GM23248 (cell line): ENCODE measurements around the gene THTPA. TPM values are rescaled to one million over a fixed set of nuclear protein-coding genes. Genes with fewer than 3 reads are reported as not detected.

Experiments
- DNase-seq: peaks from one replicate; pipeline ENCODE4 v3.0.0-alpha.2; 2015
- H2AFZ ChIP-seq: fragments of 200-600 bp; sonication (generic); 2 replicates; pipeline ENCODE4 v1.6.1; 2016; ENCODE audit warnings: antibody characterized with exemption
- H3F3A ChIP-seq: fragments of 200-600 bp; sonication (generic); 2 replicates; pipeline ENCODE4 v1.6.1; 2016; ENCODE audit warnings: mild to moderate bottlenecking, antibody characterized with exemption, mixed run types; ENCODE audit not compliant: insufficient read depth
- H3K27ac ChIP-seq: fragments of 200-600 bp; sonication (generic); 2 replicates; pipeline ENCODE4 v1.5.1; 2016; ENCODE audit warnings: mild to moderate bottlenecking
- H3K27me3 ChIP-seq: fragments of 200-600 bp; sonication (generic); replicated peaks from 2 replicates; pipeline ENCODE4 v1.6.1; 2016; ENCODE audit warnings: mild to moderate bottlenecking; ENCODE audit not compliant: insufficient read depth
- H3K36me3 ChIP-seq: fragments of 200-600 bp; sonication (generic); 2 replicates; pipeline ENCODE4 v1.6.1; 2016; ENCODE audit warnings: low read depth, mild to moderate bottlenecking
- H3K4me1 ChIP-seq: fragments of 200-600 bp; sonication (generic); 2 replicates; pipeline ENCODE4 v1.6.1; 2016; ENCODE audit warnings: mild to moderate bottlenecking; ENCODE audit not compliant: insufficient read depth
- H3K4me2 ChIP-seq: fragments of 200-600 bp; sonication (generic); one replicate; pipeline ENCODE4 v1.6.1; 2016; ENCODE audit warnings: mild to moderate bottlenecking; ENCODE audit not compliant: unreplicated experiment
- H3K4me3 ChIP-seq: fragments of 200-600 bp; sonication (generic); 2 replicates; pipeline ENCODE4 v1.5.1; 2016; ENCODE audit warnings: mild to moderate bottlenecking
- H3K79me2 ChIP-seq: fragments of 200-600 bp; sonication (generic); 2 replicates; pipeline ENCODE4 v1.6.1; 2016; ENCODE audit warnings: mild to moderate bottlenecking; ENCODE audit not compliant: insufficient read depth
- H3K9ac ChIP-seq: fragments of 200-600 bp; sonication (generic); 2 replicates; pipeline ENCODE4 v1.6.1; 2016; ENCODE audit warnings: mild to moderate bottlenecking
- H3K9me2 ChIP-seq: fragments of 200-600 bp; sonication (generic); 2 replicates; pipeline ENCODE4 v1.6.1; 2016; ENCODE audit warnings: mixed run types, mild to moderate bottlenecking, moderate library complexity; ENCODE audit not compliant: insufficient read depth
- H3K9me3 ChIP-seq: fragments of 200-600 bp; sonication (generic); one replicate; pipeline ENCODE4 v1.6.1; 2017; ENCODE audit warnings: low read depth
- H4K20me1 ChIP-seq: fragments of 200-600 bp; sonication (generic); 2 replicates; pipeline ENCODE4 v1.6.0; 2016; ENCODE audit not compliant: insufficient read depth
- EZH2 ChIP-seq: fragments of 200-600 bp; sonication (generic); IDR thresholded peaks from 2 replicates; pipeline ENCODE4 v1.6.1; 2018; ENCODE audit warnings: antibody characterized with exemption, mild to moderate bottlenecking; ENCODE audit not compliant: insufficient read depth, poor library complexity, severe bottlenecking
- EZH2phosphoT487 ChIP-seq: fragments of 200-600 bp; sonication (generic); IDR thresholded peaks from 2 replicates; pipeline ENCODE4 v1.6.1; 2018; ENCODE audit warnings: antibody characterized with exemption, moderate library complexity, mild to moderate bottlenecking, low read depth; ENCODE audit not compliant: insufficient read depth
- WGBS, 2 experiments: methylation state at CpG; one replicate each; pipeline ENCODE4 v1.1.6; 2015 to 2017; ENCODE audit warnings: low lambda C conversion rate in 2 of 2, low coverage in 1 of 2; ENCODE audit errors: missing lambda C conversion rate in 2 of 2; 5-methylcytosine and 5-hydroxymethylcytosine counted together
- in situ Hi-C: fragments of 300-500 bp; cut with MboI; formaldehyde crosslinking; loops from 2 replicates; pipeline ENCODE4 v1.15.0; 2020
- polyA plus RNA-seq: library from polyadenylated mRNA; unstranded; fragments of >200 nt; fragmentation: Nextera tagmentation; extraction: Ambion mirVana; gene quantifications from 2 replicates; pipeline ENCODE4 v1.2.1, GENCODE V29; 2016
- total RNA-seq: library from RNA; depleted of rRNA; stranded (reverse); fragments of >200 nt; shearing (Covaris generic); gene quantifications from 2 replicates; pipeline ENCODE4 v1.2.3, GENCODE V29; 2014

THTPA gene
- total and polyA plus RNA-seq, 2 experiments from 2014 or later: 10.0 to 21.0 TPM

- Histone ChIP-seq H3K9ac (no peak overlapping the region), H3K36me3 (no peaks in the 10 kb centered on the region), H4K20me1 (no peaks in the 10 kb centered on the region), H3K9me2 (no peaks in the 10 kb centered on the region), H3K9me3 (no peaks in the 10 kb centered on the region), H3K27ac (no peak overlapping the region), H3K4me1 (no peaks in the 10 kb centered on the region), H3F3A (no peaks in the 10 kb centered on the region), H3K4me3 (no peak overlapping the region), H2AFZ (no peak overlapping the region), H3K79me2 (no peaks in the 10 kb centered on the region), H3K4me2 (no peak overlapping the region), H3K27me3 (peaks cover 10% of the 10 kb centered on the region)
- in situ Hi-C loops: no loop called here
- DNase-seq: peak; percentile 26
- 25 to 36% methylated on average over 7 of the region's 7 CpGs for WGBS, 2 experiments
- TF ChIP-seq EZH2 (no peak), EZH2phosphoT487 (no peak)
Observed at GRCh38 chr14:23569443-23570151, 13.5 kb downstream of the THTPA start.

- peaks cover 22% of the 10 kb centered on the region for H3K27me3 ChIP-seq
- no peaks in the 10 kb centered on the region for H3K4me1 ChIP-seq
- H3K79me2 ChIP-seq: no peaks in the 10 kb centered on the region
- H2AFZ ChIP-seq: no peak overlapping the region
- TF ChIP-seq EZH2 (no peak), EZH2phosphoT487 (no peak)
- H4K20me1 ChIP-seq: no peaks in the 10 kb centered on the region
- H3K9ac ChIP-seq: no peak overlapping the region
- H3K4me2 ChIP-seq: no peak overlapping the region
- H3F3A ChIP-seq: no peaks in the 10 kb centered on the region
- no peaks in the 10 kb centered on the region for H3K36me3 ChIP-seq
- in situ Hi-C loops: no loop called here
- no peaks in the 10 kb centered on the region for H3K9me2 ChIP-seq
- no peak overlapping the region for H3K27ac ChIP-seq
- no peak for DNase-seq
- H3K4me3 ChIP-seq: no peak overlapping the region
- no peaks in the 10 kb centered on the region for H3K9me3 ChIP-seq
- 46 to 48% methylated on average over 23 of the region's 23 CpGs for WGBS, 2 experiments
Observed at GRCh38 chr14:23570806-23571483, 14.9 kb downstream of the THTPA start.

GRCh38 chr14:23571701-23572523, 15.8 kb downstream of the THTPA start:
- in situ Hi-C loops: no loop called here
- DNase-seq: no peak
- H3K79me2 ChIP-seq: no peaks in the 10 kb centered on the region
- no peak overlapping the region for H3K4me2 ChIP-seq
- H2AFZ ChIP-seq: no peak overlapping the region
- peaks cover 30% of the 10 kb centered on the region for H3K27me3 ChIP-seq
- H4K20me1 ChIP-seq: no peaks in the 10 kb centered on the region
- no peaks in the 10 kb centered on the region for H3K36me3 ChIP-seq
- no peak overlapping the region for H3K27ac ChIP-seq
- H3K4me1 ChIP-seq: no peaks in the 10 kb centered on the region
- H3K9me2 ChIP-seq: no peaks in the 10 kb centered on the region
- H3K9me3 ChIP-seq: no peaks in the 10 kb centered on the region
- TF ChIP-seq EZH2phosphoT487: no peak
- TF ChIP-seq EZH2: no peak
- H3K4me3 ChIP-seq: no peak overlapping the region
- H3K9ac ChIP-seq: no peak overlapping the region
- 27 to 31% methylated on average over 12 to 14 of the region's 14 CpGs for WGBS, 2 experiments
- H3F3A ChIP-seq: no peaks in the 10 kb centered on the region

- Histone ChIP-seq H3F3A (no peaks in the 10 kb centered on the region), H3K4me2 (no peak overlapping the region), H3K9ac (no peak overlapping the region), H3K79me2 (no peaks in the 10 kb centered on the region), H3K9me3 (no peaks in the 10 kb centered on the region), H3K27ac (no peak overlapping the region), H2AFZ (no peak overlapping the region), H3K4me3 (no peak overlapping the region), H3K36me3 (no peaks in the 10 kb centered on the region), H3K9me2 (no peaks in the 10 kb centered on the region), H4K20me1 (no peaks in the 10 kb centered on the region), H3K4me1 (no peaks in the 10 kb centered on the region), H3K27me3 (peaks cover 34% of the 10 kb centered on the region)
- in situ Hi-C loops: no loop called here
- 52 to 56% methylated on average over 4 of the region's 4 CpGs for WGBS, 2 experiments
- TF ChIP-seq EZH2phosphoT487: no peak
- TF ChIP-seq EZH2: no peak
- no peak for DNase-seq
Observed at GRCh38 chr14:23572524-23572828, 16.4 kb downstream of the THTPA start.
